ENCODE results near the gene PRXL2B. TPM values are rescaled to one million over a fixed set of nuclear protein-coding genes. Genes with fewer than 3 reads are reported as not detected.

The PRXL2B gene
- 6.1 and 6.2 TPM in 2 replicates for total RNA-seq (2013; cell fraction: nucleolus; rRNA removed)
- total RNA-seq (2014; rRNA removed): 4.2 TPM in 2 replicates
- 1.8 and 1.9 TPM in 2 replicates for total RNA-seq (2014; rRNA removed; fragmentation: Illumina TruSeq; extraction: Trizol)
- total RNA-seq (2021): 5.6 and 7.6 TPM in 2 replicates
- polyA plus RNA-seq (2011; ENCODE audit: low read depth): 2.4 TPM
- polyA plus RNA-seq (2011; rRNA removed): 3.1 and 5.0 TPM in 2 replicates
- 8.8 and 10.6 TPM in 2 replicates for polyA plus RNA-seq (2011; cell fraction: cytosol; rRNA removed)
- 19.6 and 22.7 TPM in 2 replicates for polyA plus RNA-seq (2011; cell fraction: nucleus; rRNA removed)
- polyA plus RNA-seq (2012): 7.7 and 7.9 TPM in 2 replicates
- 1.3 and 2.7 TPM in 2 replicates for polyA plus RNA-seq (2014; fragmentation: Illumina TruSeq; extraction: Trizol)
- under 1 TPM; 0.44 to 0.53 TPM for polyA plus RNA-seq (2014; fragmentation: Nextera tagmentation; extraction: Ambion mirVana)
- 5.5 and 6.8 TPM in 2 replicates for polyA plus RNA-seq (2014; rRNA removed)
- 1 to 10 TPM; 3.8 to 4.8 TPM for polyA plus RNA-seq (2016; fragmentation: Nextera tagmentation; extraction: Ambion mirVana)
- polyA minus RNA-seq (2011; rRNA and poly(A)+ RNA removed): 1.1 and 5.2 TPM in 2 replicates
- 1.6 and 2.6 TPM in 2 replicates for polyA minus RNA-seq (2011; cell fraction: cytosol; rRNA and poly(A)+ RNA removed)
- 3.0 and 3.5 TPM in 2 replicates for polyA minus RNA-seq (2011; cell fraction: nucleus; rRNA and poly(A)+ RNA removed)
- percentile 45 among the genes with signal in this experiment for Bru-seq, nascent RNA
- BruChase-seq, experiment 1, labeled RNA remaining after a 6-hour chase: percentile 63 among the genes with signal in this experiment
- BruChase-seq, experiment 2, labeled RNA remaining after a 2-hour chase: percentile 55 among the genes with signal in this experiment
- long read RNA-seq, experiment 1, partial matches to known transcripts: 0 of 8 reads
- long read RNA-seq, experiment 1, other reads (novel, unspliced or antisense): 1 of 8 reads
- long read RNA-seq, experiment 2: 0 reads

DNA sequence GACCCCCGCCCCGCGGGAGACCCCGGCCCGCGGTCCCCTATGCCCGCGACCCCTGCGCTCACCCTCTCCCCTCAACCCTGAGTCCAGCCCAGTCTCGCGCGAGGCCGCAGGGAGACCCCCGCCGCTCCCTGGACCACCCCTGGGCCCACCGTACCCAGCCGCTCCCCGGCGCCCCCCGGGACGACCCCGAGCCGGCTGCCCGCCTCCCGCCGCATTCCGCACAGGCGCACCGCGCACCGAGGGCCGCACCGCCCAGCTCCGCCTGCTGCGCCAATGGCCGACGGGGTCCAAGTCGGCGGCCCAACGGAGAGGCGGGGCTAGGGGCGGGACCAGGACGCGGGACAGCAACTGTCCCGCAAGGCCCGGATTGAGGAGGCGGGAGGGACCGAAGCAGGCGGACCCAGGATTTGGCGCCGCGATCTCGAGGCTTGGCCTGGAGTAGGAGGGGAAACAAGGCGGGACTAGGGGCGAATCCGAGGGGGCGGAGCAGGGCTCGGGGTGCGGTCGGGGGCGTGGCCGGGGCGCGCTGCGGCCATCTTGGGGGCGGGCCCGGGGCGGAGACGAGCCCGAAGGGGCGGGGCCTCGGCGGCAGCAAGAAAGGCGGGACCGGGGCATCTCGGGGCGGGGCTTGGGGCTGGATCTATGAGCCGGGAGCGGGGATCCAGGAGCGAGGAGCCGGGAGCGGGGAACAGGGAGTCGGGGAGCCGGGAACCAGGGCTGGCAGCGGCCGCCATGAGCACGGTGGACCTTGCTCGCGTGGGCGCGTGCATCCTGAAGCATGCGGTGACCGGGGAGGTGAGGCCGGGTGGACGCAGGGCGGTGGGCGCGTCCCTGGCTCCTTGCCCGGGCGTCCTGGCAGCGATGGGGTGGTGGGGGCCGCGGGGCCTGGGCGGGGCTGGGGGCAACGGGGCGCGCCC, at the start of gene PRXL2B:
TSS of gene PRXL2B (plus strand) at position 624 of the 917 bp plus-strand sequence. CDS start at position 733, 109 bp downstream.
- peaks cover 24% of the 10 kb centered on the region for H3K4me1 ChIP-seq (ENCODE audit: control insufficient read depth, insufficient read depth, low read length)
- ChIA-PET CTCF (interaction anchor here (0.8 to 7.2 kb wide), 7 partner anchors 9 to 173 kb away, joined by 3 to 54 read pairs (median 5); partner anchors contain the start of genes PEX10 and TNFRSF14), RAD21 (ENCODE audit: unreplicated experiment) (interaction anchor here (0.9 to 6.1 kb wide), 8 partner anchors 9 to 1091 kb away, joined by 3 to 54 read pairs (median 12); partner anchors contain the start of genes PANK4 and TNFRSF14), SMC1A (ENCODE audit: uncharacterized antibody, unreplicated experiment) (interaction anchor here (1.2 to 5.0 kb wide), 9 partner anchors 9 to 392 kb away, joined by 3 to 39 read pairs (median 6); partner anchors contain the start of genes FAAP20, PANK4 and TNFRSF14), POLR2A (interaction anchor here (0.7 to 6.5 kb wide), 9 partner anchors 9 to 173 kb away, joined by 3 to 61 read pairs (median 9); partner anchors contain the start of genes PANK4, PEX10 and TNFRSF14)
- H3K4me2 ChIP-seq (ENCODE audit: control insufficient read depth, insufficient read depth): peak within 1 kb of the TSS; percentile 96
- H3K27ac ChIP-seq (ENCODE audit: control insufficient read depth, insufficient read depth): peak within 1 kb of the TSS; percentile 97
- H3K4me3 ChIP-seq: peak within 1 kb of the TSS; percentile 81
- peak within 1 kb of the TSS; percentile 74 for H2AFZ ChIP-seq (ENCODE audit: control insufficient read depth, low read depth, low read length)
- intact Hi-C loops (cut with micrococcal nuclease; ENCODE audit: unreplicated experiment): loop anchor here (2.0 kb wide), 1 partner anchor 56 kb away; no protein-coding TSS in a partner anchor
- 0 out of 4 replicates have a peak, but pooled peaks cover 0 to 2% of the 10 kb centered on the region in 2 experiments for H3K36me3 ChIP-seq (ENCODE audit: control insufficient read depth in 2 of 2, insufficient read depth in 2 of 2, low read length in 1 of 2)
- no peaks in the 10 kb centered on the region for H3K9me3 ChIP-seq (replicated peaks; ENCODE audit: control insufficient read depth, insufficient read depth, low read length)
- ATAC-seq: peak; percentile 91
- WGBS (ENCODE audit: insufficient coverage, insufficient replicate concordance, low lambda C conversion rate, missing lambda C conversion rate): under 1% methylated on average over 26 of the region's 107 CpGs
- peak; percentile 83 for DNase-seq (ENCODE audit: low read depth, low spot score)
- in situ Hi-C loops (cut with MboI): no loop called here
- no TSS peak for BruUV-seq (replicated peaks)
- H3K9ac ChIP-seq (ENCODE audit: control insufficient read depth, insufficient read depth, low read length): peak within 1 kb of the TSS; percentile 89
- peak; percentile 35 for FAIRE-seq
- H3K27me3 ChIP-seq (replicated peaks in 1 of 2; ENCODE audit: control insufficient read depth in 2 of 2, insufficient read depth in 2 of 2, low read length in 1 of 2): no peaks in the 10 kb centered on the region
- peaks cover 4% of the 10 kb centered on the region for H3K79me2 ChIP-seq (ENCODE audit: control insufficient read depth, insufficient read depth, low read length)
- no peaks in the 10 kb centered on the region for H4K20me1 ChIP-seq (ENCODE audit: control insufficient read depth, insufficient read depth)
- TF ChIP-seq RBBP5 (conservative IDR thresholded peaks at IDR 0.05) (no peak), NFYB (IDR thresholded peaks at IDR 0.05; ENCODE audit: insufficient read depth, low read depth, low read length) (no peak), ZNF207 (IDR thresholded peaks at IDR 0.05; ENCODE audit: borderline replicate concordance) (no peak), HDAC6 (IDR thresholded peaks at IDR 0.05; ENCODE audit: unreplicated experiment) (peak; percentile 43), YY1 (IDR thresholded peaks at IDR 0.05; ENCODE audit: low read depth, low read length) (peak; percentile 92), CREM (IDR thresholded peaks at IDR 0.05; ENCODE audit: low read depth) (no peak), TBL1XR1 (IDR thresholded peaks at IDR 0.05; ENCODE audit: low read depth, low read length) (no peak), IKZF2 (IDR thresholded peaks at IDR 0.05) (no peak; a peak in 1 of 4 replicates), ZBTB4 (CRISPR knock-in tag; IDR thresholded peaks at IDR 0.05) (no peak), DPF2 (IDR thresholded peaks at IDR 0.05) (no peak), TAF1 (IDR thresholded peaks at IDR 0.05; ENCODE audit: borderline replicate concordance, low read depth, low read length) (peak; percentile 51; the same call in 1 of the 2 replicates), STAT1 (conservative IDR thresholded peaks at IDR 0.05) (no peak)
- TF ChIP-seq, protein P1, sequence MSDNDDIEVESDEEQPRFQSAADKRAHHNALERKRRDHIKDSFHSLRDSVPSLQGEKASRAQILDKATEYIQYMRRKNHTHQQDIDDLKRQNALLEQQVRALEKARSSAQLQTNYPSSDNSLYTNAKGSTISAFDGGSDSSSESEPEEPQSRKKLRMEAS (IDR thresholded peaks at IDR 0.05; ENCODE audit: low read depth, low read length): peak; percentile 35; the same call in 1 of the 2 replicates
- TF ChIP-seq, protein P2, sequence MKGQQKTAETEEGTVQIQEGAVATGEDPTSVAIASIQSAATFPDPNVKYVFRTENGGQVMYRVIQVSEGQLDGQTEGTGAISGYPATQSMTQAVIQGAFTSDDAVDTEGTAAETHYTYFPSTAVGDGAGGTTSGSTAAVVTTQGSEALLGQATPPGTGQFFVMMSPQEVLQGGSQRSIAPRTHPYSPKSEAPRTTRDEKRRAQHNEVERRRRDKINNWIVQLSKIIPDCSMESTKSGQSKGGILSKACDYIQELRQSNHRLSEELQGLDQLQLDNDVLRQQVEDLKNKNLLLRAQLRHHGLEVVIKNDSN (IDR thresholded peaks at IDR 0.05; ENCODE audit: borderline replicate concordance, extremely low read length, insufficient read depth, low read depth, low read length): no peak

All from GM12878 (cell line).